AG10803 (cell line): ENCODE results near the gene FPGT.
"Not testable (repeated sequence)": the region's sequence is repeated elsewhere in the genome, so short reads cannot be mapped to it uniquely, and the experiment has no call there.

Source experiments
- DNase-seq: peaks from one replicate; pipeline ENCODE4 v3.0.0; 2010; ENCODE audit warnings: low read depth
- H3K4me3 ChIP-seq: 2 replicates; pipeline ENCODE4 v1.5.1; 2011; ENCODE audit warnings: mild to moderate bottlenecking, low read length, control low read depth
- TF ChIP-seq, protein P1 (sequence below): conservative IDR thresholded peaks from 2 replicates; pipeline ENCODE4 v1.5.1; 2011; ENCODE audit warnings: mild to moderate bottlenecking, low read length, control low read depth, inconsistent platforms

Gene FPGT

DNA sequence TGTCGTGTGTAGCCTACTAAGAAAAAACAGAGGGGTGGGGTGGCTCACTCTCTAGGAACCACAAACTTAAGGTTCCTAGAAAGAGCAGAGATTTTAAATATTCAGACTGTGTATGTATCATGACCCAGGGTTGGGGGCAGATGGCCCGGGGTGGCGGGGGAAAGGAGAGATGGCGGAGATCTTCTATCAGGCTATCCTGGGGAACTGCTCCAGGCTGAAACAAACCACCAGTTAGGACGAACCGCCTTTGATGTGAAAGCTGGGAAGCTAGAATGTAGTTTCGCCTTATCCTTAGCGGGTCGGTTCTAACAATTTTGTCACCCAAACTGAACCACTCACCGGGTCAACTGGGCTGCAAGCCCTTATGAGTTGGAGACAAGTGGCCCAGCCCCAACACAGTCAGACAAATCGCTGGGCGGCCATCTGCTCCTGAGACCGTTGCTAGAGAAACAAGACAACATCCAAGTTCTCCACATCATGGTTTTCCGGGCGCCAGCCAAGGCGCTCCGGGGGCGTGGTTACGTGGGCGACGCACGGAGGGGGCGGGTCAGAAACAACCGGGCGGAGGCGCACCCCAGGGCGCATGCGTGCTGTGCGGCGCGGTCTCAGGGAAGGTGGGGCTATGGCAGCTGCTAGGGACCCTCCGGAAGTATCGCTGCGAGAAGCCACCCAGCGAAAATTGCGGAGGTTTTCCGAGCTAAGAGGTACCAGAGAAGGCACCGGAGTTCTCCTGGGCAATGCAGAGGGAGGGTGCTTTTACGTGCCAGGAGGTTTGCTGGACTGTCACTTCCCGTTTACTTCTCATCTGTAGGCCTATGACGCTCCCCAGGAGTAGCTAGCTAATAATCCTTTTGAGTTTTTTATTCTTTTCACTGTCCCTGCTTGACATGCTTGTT is at the start of gene FPGT, which contains the start of gene LRRIQ3:
TSS of gene FPGT (plus strand) at position 586 of the 896 bp plus-strand sequence. CDS start at position 623, 37 bp downstream.
TSS of gene LRRIQ3 (minus strand) at position 520 of the 896 bp plus-strand sequence. CDS start 14,492 bp downstream, outside the sequence.
- TF ChIP-seq, protein P1, sequence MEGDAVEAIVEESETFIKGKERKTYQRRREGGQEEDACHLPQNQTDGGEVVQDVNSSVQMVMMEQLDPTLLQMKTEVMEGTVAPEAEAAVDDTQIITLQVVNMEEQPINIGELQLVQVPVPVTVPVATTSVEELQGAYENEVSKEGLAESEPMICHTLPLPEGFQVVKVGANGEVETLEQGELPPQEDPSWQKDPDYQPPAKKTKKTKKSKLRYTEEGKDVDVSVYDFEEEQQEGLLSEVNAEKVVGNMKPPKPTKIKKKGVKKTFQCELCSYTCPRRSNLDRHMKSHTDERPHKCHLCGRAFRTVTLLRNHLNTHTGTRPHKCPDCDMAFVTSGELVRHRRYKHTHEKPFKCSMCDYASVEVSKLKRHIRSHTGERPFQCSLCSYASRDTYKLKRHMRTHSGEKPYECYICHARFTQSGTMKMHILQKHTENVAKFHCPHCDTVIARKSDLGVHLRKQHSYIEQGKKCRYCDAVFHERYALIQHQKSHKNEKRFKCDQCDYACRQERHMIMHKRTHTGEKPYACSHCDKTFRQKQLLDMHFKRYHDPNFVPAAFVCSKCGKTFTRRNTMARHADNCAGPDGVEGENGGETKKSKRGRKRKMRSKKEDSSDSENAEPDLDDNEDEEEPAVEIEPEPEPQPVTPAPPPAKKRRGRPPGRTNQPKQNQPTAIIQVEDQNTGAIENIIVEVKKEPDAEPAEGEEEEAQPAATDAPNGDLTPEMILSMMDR = 0 out of 2 replicates have a peak, but pooled peaks have one; percentile 6
- DNase-seq = peak; percentile 94
- peak within 1 kb of the TSS; percentile 78 for H3K4me3 ChIP-seq

DNA sequence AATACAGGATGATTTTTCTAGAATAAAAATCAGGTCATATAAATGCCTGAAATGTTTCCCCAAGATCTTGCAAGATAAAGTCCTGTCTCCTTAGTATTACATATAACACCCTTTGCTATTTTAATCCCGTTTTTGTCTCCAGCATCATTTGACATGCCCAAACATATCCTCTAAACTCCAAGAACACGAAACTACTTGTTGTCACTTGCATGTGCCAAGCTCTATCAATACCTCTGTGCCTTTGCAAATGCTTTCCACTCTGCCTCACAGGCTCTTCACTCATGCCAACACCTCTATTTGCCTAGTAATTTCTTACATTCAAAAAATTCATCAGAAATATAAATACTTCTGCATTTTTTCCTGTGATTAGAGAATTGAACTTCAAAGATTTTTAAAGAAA is 38.0 kb upstream of the FPGT start:
- H3K4me3 ChIP-seq = no peak overlapping the region
- DNase-seq = no peak
- TF ChIP-seq, protein P1 = no peak

DNA sequence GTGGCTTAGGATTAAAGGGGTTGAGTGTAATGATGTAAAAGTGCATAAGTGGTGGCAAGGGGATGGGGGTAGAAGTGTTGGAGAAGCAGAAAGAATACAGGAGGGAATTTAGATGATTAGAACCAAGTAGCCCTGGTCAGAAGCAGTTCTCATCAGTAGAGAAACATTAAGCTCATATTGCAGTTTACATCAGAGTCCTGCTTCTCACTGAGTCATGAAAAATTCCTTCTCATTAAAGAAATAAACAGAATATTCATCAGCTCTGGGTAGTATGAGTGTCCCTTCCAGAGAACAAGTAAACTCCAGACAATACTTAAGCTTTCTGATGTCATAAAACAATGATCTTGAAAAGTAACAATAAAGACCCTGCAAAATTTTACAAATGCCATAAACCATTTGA is 36.5 kb upstream of the FPGT start:
- no peak overlapping the region for H3K4me3 ChIP-seq
- no peak for DNase-seq
- TF ChIP-seq, protein P1 = no peak

DNA sequence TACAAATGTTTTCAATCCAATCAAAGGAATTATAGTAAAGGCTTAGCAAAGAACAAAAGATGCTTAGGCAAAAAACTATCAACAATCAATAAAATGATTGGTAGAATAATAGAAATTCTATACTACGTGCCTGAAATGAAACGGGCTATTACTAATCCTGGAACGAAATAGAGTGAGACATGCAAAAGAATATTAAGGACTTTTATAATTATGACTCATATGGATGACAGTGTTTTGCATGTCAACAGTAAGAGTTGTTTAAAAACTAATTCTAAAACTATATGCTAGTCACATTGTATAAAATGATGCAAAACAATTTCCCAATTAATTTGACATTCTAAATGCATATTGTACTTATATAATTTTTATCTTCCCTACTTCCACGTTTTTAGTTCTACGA is 35.7 kb upstream of the FPGT start:
- DNase-seq = no peak
- TF ChIP-seq, protein P1 = no peak
- no peak overlapping the region for H3K4me3 ChIP-seq

DNA sequence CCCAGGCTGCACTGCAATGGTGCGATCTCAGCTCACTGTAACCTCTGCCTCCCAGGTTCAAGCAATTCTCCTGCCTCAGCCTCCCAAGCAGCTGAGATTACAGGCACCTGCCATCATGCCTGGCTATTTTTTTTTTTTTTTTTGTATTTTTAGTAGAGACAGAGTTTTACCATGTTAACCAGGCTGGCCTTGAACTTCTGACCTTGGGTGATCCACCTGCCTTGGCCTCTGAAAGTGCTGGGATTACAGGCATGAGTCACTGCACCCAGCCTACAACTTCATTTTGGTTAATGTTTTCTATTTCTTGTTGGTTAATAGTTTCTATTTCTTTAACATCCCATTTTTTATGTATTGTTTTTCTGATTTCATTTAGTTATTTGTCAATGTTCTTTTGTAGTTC is 23.6 kb upstream of the FPGT start:
- not testable (repeated sequence) for H3K4me3 ChIP-seq, DNase-seq

DNA sequence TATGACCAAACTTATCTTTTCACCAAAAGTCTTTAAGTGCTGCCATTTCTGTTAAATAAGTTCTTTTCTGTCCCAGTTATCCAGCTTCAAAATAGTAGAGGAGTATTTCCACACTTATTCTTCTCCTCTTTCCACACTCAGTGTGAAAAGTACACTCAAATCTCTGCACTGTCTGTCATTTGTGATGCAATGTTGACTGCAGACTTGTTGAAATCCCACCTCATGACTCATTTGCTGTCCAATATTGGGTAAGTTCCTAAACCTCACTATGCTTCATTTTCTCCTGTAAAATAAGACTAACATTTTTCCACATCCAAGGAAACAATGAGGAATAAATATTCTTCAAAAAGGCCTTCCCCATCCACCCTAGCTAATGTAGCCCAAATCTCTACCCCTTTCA is 17.6 kb upstream of the FPGT start:
- peak; percentile 44 for DNase-seq
- TF ChIP-seq, protein P1 = no peak
- no peak overlapping the region for H3K4me3 ChIP-seq

DNA sequence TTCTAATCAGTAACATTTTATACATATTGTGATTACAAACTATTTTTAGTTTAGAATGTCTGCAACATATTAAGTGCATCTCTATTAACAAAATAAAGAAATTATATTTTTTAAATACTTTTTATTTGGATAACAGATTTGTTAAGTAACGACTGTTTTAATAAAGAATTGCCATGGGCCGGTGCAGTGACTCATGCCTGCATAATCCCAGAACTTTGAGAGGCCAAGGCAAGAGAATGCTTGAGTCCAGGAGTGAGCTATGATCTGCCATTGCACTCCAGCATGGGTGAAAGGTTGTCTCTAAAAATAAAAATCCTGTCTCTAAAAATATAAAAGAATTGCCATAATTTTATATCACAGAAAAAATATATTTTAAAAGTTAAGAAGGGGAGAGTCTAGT is 4.1 kb upstream of the FPGT start:
- no peak overlapping the region for H3K4me3 ChIP-seq
- TF ChIP-seq, protein P1 = no peak
- peak; percentile 36 for DNase-seq
